IMR-90 (cell line): ENCODE data around the gene CCL5. TPM values are rescaled to one million over a fixed set of nuclear protein-coding genes. Genes with fewer than 3 reads are reported as not detected.
A peak's percentile ranks its signal among the peaks of the same experiment; 100 is the strongest.

ENCODE experiments used
- ATAC-seq: fragments of 200-7000 bp; cut with Tn5 transposase; 2 replicates; pipeline ENCODE4 v1.9.1; 2020; ENCODE audit warnings: low read depth, mild to moderate bottlenecking, moderate library complexity
- BruUV-seq: library from RNA; stranded (reverse); fragments of 400-500 nt; replicated peaks from 2 replicates; lab custom pipeline; 2021; lab: Mats Ljungman, UMichigan
- CTCF ChIA-PET: fragments of 300-600 bp; formaldehyde crosslinking; extraction: SDS; loops from one replicate; lab custom pipeline; 2021; ENCODE audit warnings: antibody characterized with exemption; lab: Yijun Ruan, JAX
- POLR2A ChIA-PET: fragments of 300-600 bp; sonication (Branson Sonifier 250); formaldehyde crosslinking; loops from one replicate; lab custom pipeline; 2022; ENCODE audit warnings: antibody characterized with exemption; ENCODE audit not compliant: unreplicated experiment; lab: Charles Lee
- DNase-seq: peaks from one replicate; pipeline ENCODE4 v3.0.0; 2013
- H2AFZ ChIP-seq: replicated peaks from 2 replicates; pipeline ENCODE3; 2013; ENCODE audit warnings: low read length, mild to moderate bottlenecking; ENCODE audit not compliant: poor library complexity
- H2AK5ac ChIP-seq: 2 replicates; pipeline ENCODE4 v1.6.1; 2013; ENCODE audit warnings: low read depth, low read length, inconsistent platforms
- H2AK9ac ChIP-seq: replicated peaks from 2 replicates; pipeline ENCODE3; 2013; ENCODE audit warnings: mild to moderate bottlenecking, low read depth, low read length, moderate library complexity; ENCODE audit not compliant: poor library complexity
- H2BK120ac ChIP-seq: 2 replicates; pipeline ENCODE4 v1.6.1; 2013; ENCODE audit warnings: low read depth, low read length, inconsistent platforms
- H2BK15ac ChIP-seq: 3 replicates; pipeline ENCODE4 v1.6.1; 2013; ENCODE audit warnings: low read depth, low read length, inconsistent platforms
- H2BK20ac ChIP-seq: 2 replicates; pipeline ENCODE4 v1.6.1; 2013; ENCODE audit warnings: low read depth, mild to moderate bottlenecking, inconsistent platforms, low read length, moderate library complexity
- H2BK5ac ChIP-seq: 2 replicates; pipeline ENCODE4 v1.6.1; 2013; ENCODE audit warnings: mild to moderate bottlenecking, low read depth, low read length, inconsistent platforms; ENCODE audit not compliant: poor library complexity, severe bottlenecking
- H3K14ac ChIP-seq: replicated peaks from 2 replicates; pipeline ENCODE4 v1.6.1; 2013; ENCODE audit warnings: low read depth, low read length, inconsistent platforms
- H3K18ac ChIP-seq: 2 replicates; pipeline ENCODE4 v1.6.1; 2013; ENCODE audit warnings: low read depth, low read length, control low read depth
- H3K23ac ChIP-seq: 2 replicates; pipeline ENCODE4 v1.6.1; 2013; ENCODE audit warnings: low read depth, low read length, inconsistent platforms
- H3K27ac ChIP-seq: 2 replicates; pipeline ENCODE4 v1.5.1; 2013; ENCODE audit warnings: mild to moderate bottlenecking, control low read depth, low read length; ENCODE audit not compliant: insufficient read depth
- H3K27me3 ChIP-seq: 2 replicates; pipeline ENCODE4 v1.6.1; 2013; ENCODE audit warnings: low read length; ENCODE audit not compliant: control insufficient read depth, insufficient read depth
- H3K36me3 ChIP-seq: 2 replicates; pipeline ENCODE4 v1.6.1; 2013; ENCODE audit warnings: low read length, mixed read lengths; ENCODE audit not compliant: control insufficient read depth, insufficient read depth
- H3K4ac ChIP-seq: 2 replicates; pipeline ENCODE4 v1.6.1; 2013; ENCODE audit warnings: low read depth, low read length, inconsistent platforms
- H3K4me1 ChIP-seq: 2 replicates; pipeline ENCODE4 v1.6.1; 2013; ENCODE audit warnings: low read length, mixed read lengths; ENCODE audit not compliant: control insufficient read depth, insufficient read depth
- H3K4me2 ChIP-seq: 2 replicates; pipeline ENCODE4 v1.6.1; 2013; ENCODE audit warnings: low read depth, mild to moderate bottlenecking, control low read depth, low read length, moderate library complexity
- H3K4me3 ChIP-seq: 2 replicates; pipeline ENCODE4 v1.5.1; 2013; ENCODE audit warnings: low read depth, mild to moderate bottlenecking, control low read depth, low read length, moderate library complexity; ENCODE audit not compliant: insufficient read depth
- H3K56ac ChIP-seq: 2 replicates; pipeline ENCODE4 v1.6.1; 2013; ENCODE audit warnings: low read length, inconsistent platforms; ENCODE audit not compliant: insufficient read depth; ENCODE audit errors: extremely low read depth
- H3K79me1 ChIP-seq, 2 experiments: 2 replicates each; pipeline ENCODE4 v1.6.1; 2013; ENCODE audit warnings: low read length in 2 of 2, inconsistent platforms in 1 of 2, low read depth in 1 of 2
- H3K9ac ChIP-seq: 2 replicates; pipeline ENCODE4 v1.6.1; 2013; ENCODE audit warnings: low read depth, low read length, control low read depth
- H3K9me1 ChIP-seq: 2 replicates; pipeline ENCODE4 v1.6.1; 2013; ENCODE audit warnings: low read length, inconsistent platforms; ENCODE audit not compliant: insufficient read depth
- H3K9me3 ChIP-seq: 2 replicates; pipeline ENCODE4 v1.6.1; 2013; ENCODE audit warnings: low read length; ENCODE audit not compliant: control insufficient read depth, insufficient read depth
- H4K20me1 ChIP-seq: 2 replicates; pipeline ENCODE4 v1.6.1; 2013; ENCODE audit warnings: low read length, inconsistent platforms; ENCODE audit not compliant: insufficient read depth
- H4K5ac ChIP-seq: 2 replicates; pipeline ENCODE4 v1.6.1; 2013; ENCODE audit warnings: mild to moderate bottlenecking, low read depth, low read length, control low read depth
- H4K8ac ChIP-seq, 2 experiments: 2 replicates each; pipeline ENCODE4 v1.6.1; 2013; ENCODE audit warnings: low read depth in 2 of 2, low read length in 2 of 2, control low read depth in 1 of 2, inconsistent platforms in 1 of 2
- H4K91ac ChIP-seq: 2 replicates; pipeline ENCODE4 v1.6.1; 2013; ENCODE audit warnings: low read depth, low read length, inconsistent platforms; ENCODE audit not compliant: insufficient read depth
- CEBPB ChIP-seq: IDR thresholded peaks from 2 replicates; pipeline ENCODE4 v1.6.1; 2012; ENCODE audit warnings: low read depth, low read length, improper control_type of control experiment
- CHD1 ChIP-seq: IDR thresholded peaks from 2 replicates; pipeline ENCODE4 v1.6.1; 2012; ENCODE audit warnings: low read depth, low read length, improper control_type of control experiment
- FOS ChIP-seq: fragments of 150-350 bp; IDR thresholded peaks from 2 replicates; pipeline ENCODE4 v1.6.1; 2016; ENCODE audit warnings: low read depth, low read length
- MAFK ChIP-seq: IDR thresholded peaks from 2 replicates; pipeline ENCODE4 v1.6.1; 2012; ENCODE audit warnings: low read depth, low read length, improper control_type of control experiment
- NFE2L2 ChIP-seq: fragments of 150-350 bp; IDR thresholded peaks from 2 replicates; pipeline ENCODE4 v1.6.1; 2016; ENCODE audit warnings: low read depth, mild to moderate bottlenecking, low read length
- POLR2A ChIP-seq: IDR thresholded peaks from 2 replicates; pipeline ENCODE4 v1.6.1; 2012; ENCODE audit warnings: mild to moderate bottlenecking, low read depth, low read length
- RFX5 ChIP-seq: IDR thresholded peaks from 2 replicates; pipeline ENCODE4 v1.8.0; 2012; ENCODE audit warnings: low read depth, mild to moderate bottlenecking, low read length, moderate library complexity
- SMC3 ChIP-seq: fragments of 150-350 bp; IDR thresholded peaks from 2 replicates; pipeline ENCODE4 v1.6.1; 2016; ENCODE audit warnings: low read depth, mild to moderate bottlenecking, antibody characterized with exemption, low read length, moderate library complexity
- USF2 ChIP-seq: fragments of 150-350 bp; IDR thresholded peaks from 2 replicates; pipeline ENCODE4 v1.6.1; 2017; ENCODE audit warnings: mild to moderate bottlenecking, antibody characterized with exemption, low read length, low read depth
- WGBS, 2 experiments: methylation state at CpG; one replicate each; pipeline versions ENCODE4 v1.1.5 to v1.1.7; 2013; ENCODE audit warnings: missing lambda C conversion rate in 2 of 2; ENCODE audit not compliant: insufficient read length in 1 of 2; ENCODE audit errors: extremely low coverage in 2 of 2; 5-methylcytosine and 5-hydroxymethylcytosine counted together
- dilution Hi-C: fragments of 300-500 bp; cut with HindIII; formaldehyde crosslinking; loops from one replicate; pipeline ENCODE4 v1.14.3; 2018; ENCODE audit warnings: low sequenced_read_pairs; ENCODE audit not compliant: unreplicated experiment
- in situ Hi-C: fragments of 300-500 bp; cut with MboI; formaldehyde crosslinking; loops from 3 replicates; pipeline ENCODE4 v1.14.3; 2019; ENCODE audit warnings: low sequenced_read_pairs, inconsistent platforms, mixed read lengths
- intact Hi-C: fragments of 100-400 bp; cut with micrococcal nuclease; formaldehyde crosslinking; loops from 2 replicates; pipeline ENCODE4 v1.10.0; 2022
- polyA plus RNA-seq, 3 experiments: library from polyadenylated mRNA; depleted of rRNA; stranded (reverse); fragments of >200 nt; gene quantifications; 2 replicates each; pipeline ENCODE4 v1.2.3, GENCODE V29; 2012; ENCODE audit warnings: low replicate concordance in 1 of 3
- total RNA-seq: library from RNA; depleted of rRNA; stranded (reverse); fragments of >200 nt; gene quantifications from 2 replicates; pipeline ENCODE4 v1.2.3, GENCODE V29; 2012

Gene CCL5
- total and polyA plus RNA-seq, 2 of the 4 experiments (the other 2 are of a cell fraction) = not detected

GRCh38 chr17:35864853-35865252 lies 15.3 kb downstream of the CCL5 start (continued):
- TF ChIP-seq CEBPB = no peak
- TF ChIP-seq MAFK = no peak
- no peak for TF ChIP-seq SMC3
- TF ChIP-seq POLR2A = no peak
- TF ChIP-seq RFX5 = no peak

- H3K36me3 ChIP-seq = peaks cover 15% of the 10 kb centered on the region
- DNase-seq = peak; percentile 18
- H3K23ac ChIP-seq = no peak overlapping the region
- in situ Hi-C loops = no loop called here
- no peak overlapping the region for H3K9ac ChIP-seq
- H3K4ac ChIP-seq = no peak overlapping the region
- H3K56ac ChIP-seq = no peak overlapping the region
- no peak overlapping the region for H4K8ac ChIP-seq
- H3K18ac ChIP-seq = no peak overlapping the region
- no peak overlapping the region for H2BK120ac ChIP-seq
- H2BK15ac ChIP-seq = no peak overlapping the region
- H3K4me3 ChIP-seq = no peak overlapping the region
- no peak overlapping the region for H2AK5ac ChIP-seq
- no peaks in the 10 kb centered on the region for H3K27me3 ChIP-seq
- dilution Hi-C loops = no loop called here
- peaks cover 5% of the 10 kb centered on the region; the same call in 1 of the 2 replicates for H3K9me1 ChIP-seq
- H3K4me1 ChIP-seq = no peaks in the 10 kb centered on the region
- H4K5ac ChIP-seq = no peak overlapping the region
- H2AK9ac ChIP-seq = no peak overlapping the region
- CTCF ChIA-PET = interaction anchor here (0.6 to 1.0 kb wide), 3 partner anchors 10 to 45 kb away, joined by 3 read pairs; no protein-coding TSS in a partner anchor
- H2AFZ ChIP-seq = no peak overlapping the region
- H2BK5ac ChIP-seq = no peak overlapping the region
- no peak overlapping the region for H3K27ac ChIP-seq
- peaks cover 4% of the 10 kb centered on the region; the same call in 1 of the 2 replicates for H4K20me1 ChIP-seq
- BruUV-seq = no TSS peak
- no CpG with 5 or more reads among the region's 2 CpGs for WGBS, 2 experiments
- POLR2A ChIA-PET = no interaction called here
- H4K91ac ChIP-seq = no peak overlapping the region
- no peaks in the 10 kb centered on the region for H3K79me1 ChIP-seq
- no peak overlapping the region for H2BK20ac ChIP-seq
- TF ChIP-seq CHD1 = no peak
- no peak for TF ChIP-seq NFE2L2
- TF ChIP-seq FOS = no peak
- TF ChIP-seq MAFK = no peak
- no peak for TF ChIP-seq USF2
- ATAC-seq = peak; percentile 32; the same call in 1 of the 2 replicates
- H3K14ac ChIP-seq = no peak overlapping the region
- intact Hi-C loops = no loop called here
- H3K9me3 ChIP-seq = no peaks in the 10 kb centered on the region
- H3K4me2 ChIP-seq = no peak overlapping the region
These were observed 23.6 kb downstream of the CCL5 start for GRCh38 chr17:35856603-35857002.
